Stimulated activated naive CD4-positive, alpha-beta T cell treated with Interleukin-2 at 50 U/mL for 16 hours (primary cell): ENCODE results near the gene DNAAF3.
"Not testable (repeated sequence)": the region's sequence is repeated elsewhere in the genome, so short reads cannot be mapped to it uniquely, and the experiment has no call there.

Experiments
- DNase-seq: peaks from one replicate; lab custom pipeline; 2025; lab: John Stamatoyannopoulos, UW

The DNAAF3 gene

GRCh38 chr19:55166530-55167268 is at the start of gene DNAAF3:
Gene DNAAF3 (minus strand): TSS chr19:55166613. CDS start chr19:55166413, 200 bp downstream.
- DNase-seq: peak; percentile 42

GRCh38 chr19:55213547-55213946 is 47.1 kb upstream of the DNAAF3 start:
- no peak for DNase-seq

- DNase-seq: peak; percentile 27
Measured at GRCh38 chr19:55212447-55212846, 46.0 kb upstream of the DNAAF3 start.

DNA sequence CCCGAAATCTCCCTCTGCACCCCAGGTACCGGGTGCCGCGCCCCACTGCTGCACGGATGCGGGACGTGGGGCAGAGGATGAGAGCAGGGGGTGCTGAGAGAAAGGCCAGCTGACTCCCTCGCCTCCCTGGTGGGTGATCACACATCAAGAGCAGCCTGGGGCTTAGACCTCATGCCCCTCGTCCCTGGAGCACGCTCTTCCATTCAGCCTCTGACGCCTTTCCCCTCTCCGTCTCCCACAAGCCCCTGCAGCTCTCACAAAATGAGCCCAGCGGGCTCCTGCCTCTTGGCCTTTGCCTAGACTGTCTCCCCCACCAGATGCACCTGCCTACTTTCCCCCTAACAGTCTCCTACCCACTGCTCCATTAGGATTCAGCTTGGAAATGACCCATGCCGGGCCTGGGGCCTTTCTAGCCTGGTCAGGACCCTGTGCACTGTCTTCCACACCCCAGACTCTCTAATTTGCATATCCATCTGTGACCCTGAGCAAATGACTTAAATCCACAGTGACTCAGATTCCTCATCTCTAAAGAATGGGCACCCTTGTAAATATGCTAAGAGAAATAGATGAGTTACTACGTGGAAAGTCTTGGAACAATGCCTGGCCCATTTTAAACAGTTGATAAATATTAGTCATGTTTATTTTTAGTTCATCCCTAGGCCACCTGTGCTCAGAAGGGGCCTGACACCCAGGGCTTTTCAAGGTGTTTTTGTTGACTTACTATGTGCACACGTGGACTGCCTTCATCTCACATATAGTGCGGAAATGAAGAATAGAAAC is 43.5 kb upstream of the DNAAF3 start:
- no peak for DNase-seq

- DNase-seq: peak; percentile 5
Measured at GRCh38 chr19:55208880-55209692, 42.7 kb upstream of the DNAAF3 start, which contains the start of gene PTPRH. Gene PTPRH (minus strand): TSS chr19:55209501. CDS start chr19:55209433, 68 bp downstream.

DNA sequence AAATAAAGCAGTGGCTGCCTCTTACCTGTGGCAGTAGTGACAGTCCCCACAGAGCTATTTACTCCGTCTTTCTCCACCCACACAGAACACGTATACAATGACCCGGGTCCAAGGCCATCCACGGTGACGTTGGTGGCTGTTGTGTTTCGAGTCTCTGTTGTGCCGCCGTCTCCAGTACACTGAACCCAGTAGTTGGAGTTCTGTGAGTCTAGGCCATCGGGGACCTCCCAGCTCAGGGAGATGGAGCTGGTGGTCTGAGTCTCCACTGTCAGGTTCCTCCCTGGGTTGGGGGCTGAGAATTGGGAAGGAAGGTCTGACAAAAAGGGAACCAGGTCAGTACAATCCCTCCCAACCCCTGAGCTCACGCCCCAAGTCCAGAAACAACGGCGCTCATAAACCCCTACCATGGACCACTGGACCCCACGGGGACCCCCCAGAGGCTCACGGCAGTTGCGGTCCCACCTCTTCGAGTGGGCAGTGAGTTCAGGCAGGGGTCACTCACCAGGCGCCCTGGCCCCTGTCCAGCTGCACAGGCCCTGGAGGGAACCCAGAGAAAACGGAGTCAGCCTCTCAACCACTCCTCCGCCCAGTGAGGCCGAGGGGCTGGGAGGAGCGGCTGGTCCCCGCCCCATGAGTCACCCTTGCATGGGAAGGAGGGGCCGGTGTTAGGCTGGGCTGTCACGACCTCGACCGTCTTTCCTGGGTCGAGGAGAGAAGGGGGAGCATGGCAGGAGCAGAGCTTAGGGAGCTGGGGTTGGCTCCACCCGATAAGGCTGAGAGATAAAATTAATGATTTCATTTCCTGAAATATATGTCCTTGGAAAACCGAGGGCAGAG is 40.5 kb upstream of the DNAAF3 start:
- DNase-seq: peak; percentile 29

GRCh38 chr19:55202199-55202598 is 35.8 kb upstream of the DNAAF3 start:
- DNase-seq: not testable (repeated sequence)

- DNase-seq: no peak
Measured at GRCh38 chr19:55199620-55200204, 33.3 kb upstream of the DNAAF3 start.

DNA sequence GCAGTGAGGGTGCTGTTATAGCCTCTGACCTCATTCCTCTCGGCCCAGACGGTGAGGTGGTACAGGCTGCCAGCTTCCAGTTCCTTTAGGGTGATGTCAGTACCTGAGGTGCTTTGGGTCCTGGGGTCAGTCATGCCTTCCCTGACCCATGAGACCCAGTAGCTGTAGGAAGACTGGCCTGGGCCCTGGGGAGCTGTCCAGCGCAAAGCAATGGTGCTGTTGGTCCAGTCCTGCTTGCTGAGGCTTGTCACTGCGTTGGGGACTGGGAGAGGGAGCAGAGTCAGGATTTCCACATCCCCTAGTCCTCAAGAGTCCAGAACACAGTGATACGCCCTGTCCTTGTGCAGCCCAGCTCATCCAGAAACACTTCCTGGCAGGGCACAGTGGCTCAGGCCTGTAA is 32.2 kb upstream of the DNAAF3 start:
- DNase-seq: no peak

DNA sequence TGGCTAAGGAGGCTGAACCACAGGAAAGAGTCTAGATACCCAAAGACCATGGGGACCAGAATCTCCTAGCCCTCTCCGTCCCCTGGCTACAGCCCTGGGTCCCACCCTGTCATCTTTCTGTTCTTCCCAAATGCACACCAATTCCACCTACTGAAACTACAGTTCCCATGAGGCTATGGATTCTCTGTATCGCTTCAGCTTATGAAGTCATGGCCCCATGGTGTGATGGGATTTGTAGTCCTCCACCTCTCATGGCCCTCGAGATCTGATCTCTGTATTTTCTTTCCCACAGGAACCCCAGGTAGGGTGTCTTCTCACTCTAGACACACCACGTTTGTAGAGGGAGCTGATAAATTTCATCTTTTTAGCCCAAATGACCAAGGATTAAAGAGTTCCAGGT is 31.1 kb upstream of the DNAAF3 start:
- no peak for DNase-seq

DNA sequence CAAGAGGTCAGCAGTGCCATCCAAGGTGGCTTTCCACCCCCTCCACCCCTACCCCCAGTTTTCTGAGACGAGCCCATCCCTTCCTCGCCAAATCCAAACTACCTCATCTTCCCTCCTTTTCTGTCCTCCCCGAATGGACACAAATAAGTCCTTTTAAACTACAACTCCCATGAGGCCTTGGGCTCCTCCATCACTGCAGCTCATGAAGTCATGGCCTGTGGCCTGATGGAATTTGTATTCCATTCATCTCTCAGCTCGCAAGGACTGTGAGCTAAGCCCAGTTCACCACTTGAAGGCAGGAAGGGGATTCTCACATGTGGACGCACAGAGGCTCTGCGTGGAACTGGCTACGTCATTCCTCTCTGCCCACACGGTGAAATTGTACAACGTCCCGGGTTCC is 30.4 kb upstream of the DNAAF3 start:
- DNase-seq: no peak

DNA sequence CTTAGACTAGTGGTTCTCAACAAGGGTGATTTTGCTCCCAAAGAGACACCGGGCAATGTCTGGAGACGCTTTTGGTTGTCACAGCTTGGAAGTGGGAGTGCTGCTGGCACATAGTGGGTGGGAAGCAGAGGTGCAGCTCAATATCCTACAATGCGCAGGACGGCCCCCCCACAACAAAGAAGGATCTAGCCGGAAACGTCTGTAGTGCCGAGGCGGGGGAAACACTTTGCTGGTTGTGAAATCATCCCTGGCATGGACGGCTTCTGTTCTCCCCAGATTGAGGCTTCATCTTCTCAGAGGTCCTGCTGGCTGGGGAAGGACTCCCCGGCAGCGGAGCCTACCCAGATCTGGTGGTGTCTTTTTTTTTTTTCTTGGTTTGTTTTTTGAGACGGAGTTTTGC is 27.1 kb upstream of the DNAAF3 start:
- DNase-seq: no peak

- no peak for DNase-seq
Measured at GRCh38 chr19:55189403-55189835, 23.0 kb upstream of the DNAAF3 start.

GRCh38 chr19:55188625-55189024 is 22.2 kb upstream of the DNAAF3 start:
- no peak for DNase-seq

DNA sequence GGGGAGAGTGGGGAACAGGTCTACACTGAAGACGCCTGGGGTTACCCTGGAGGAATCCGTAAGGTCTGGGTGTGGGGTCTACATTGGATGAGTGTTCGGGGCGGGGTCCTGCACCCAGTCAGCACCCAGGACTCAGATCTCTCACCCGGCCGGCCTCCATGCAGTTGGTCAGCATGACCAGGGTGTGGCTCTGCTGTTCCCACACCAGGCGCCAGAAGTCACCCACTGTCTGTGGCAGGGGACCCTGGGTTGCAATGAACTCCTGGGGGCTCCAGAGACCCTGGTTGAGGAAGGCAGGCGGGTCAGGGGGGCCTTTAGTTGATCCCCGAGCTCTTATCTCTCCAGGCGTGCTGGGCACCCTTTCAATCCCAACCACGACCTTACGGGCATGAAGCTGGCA is 19.7 kb upstream of the DNAAF3 start:
- DNase-seq: no peak

- no peak for DNase-seq
Measured at GRCh38 chr19:55181740-55182139, 15.3 kb upstream of the DNAAF3 start.

DNA sequence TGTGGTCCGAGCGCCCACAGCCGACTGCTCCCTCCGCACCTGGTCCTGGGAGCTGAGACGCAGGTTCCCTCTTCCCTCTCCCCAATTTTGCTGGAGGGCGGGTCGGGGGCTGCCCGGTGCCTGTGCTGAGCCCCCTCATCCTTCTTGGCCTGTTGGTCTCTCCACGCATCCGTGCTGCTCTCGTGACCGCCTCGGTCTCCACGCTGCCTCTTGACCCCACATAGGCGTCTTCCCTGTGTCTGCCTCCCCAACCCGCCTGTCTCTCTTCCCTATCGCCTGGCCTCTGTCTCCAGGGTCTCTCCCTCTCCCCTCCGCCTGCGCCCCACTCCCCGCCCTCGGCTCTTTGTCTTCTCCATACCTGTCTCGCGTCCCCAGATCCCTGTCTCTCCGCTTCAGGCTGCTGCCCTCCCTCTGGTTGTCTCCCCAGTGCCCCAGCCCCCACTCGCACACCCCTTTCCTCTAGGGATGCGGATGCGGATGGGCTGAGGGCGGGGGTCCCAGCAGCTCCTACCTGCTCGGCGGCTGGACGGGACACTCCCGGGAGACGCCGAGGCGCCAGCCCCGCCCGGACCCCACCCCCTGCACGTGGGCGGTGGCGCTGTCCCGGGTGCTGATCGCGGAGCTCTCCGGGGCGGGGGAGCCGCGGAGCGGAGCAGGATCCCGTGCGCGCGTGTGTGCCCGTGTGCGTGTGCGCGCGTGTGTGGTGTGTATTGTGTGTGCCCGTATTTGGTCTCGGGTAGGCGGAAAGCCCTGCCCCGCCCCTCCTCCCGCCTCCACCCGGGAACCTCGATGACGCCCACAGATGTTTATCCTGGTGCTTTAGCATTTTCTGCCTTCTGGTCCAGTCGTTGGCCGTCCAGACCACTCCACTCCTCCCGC is 13.4 kb upstream of the DNAAF3 start, which contains the start of gene SYT5:
Gene SYT5 (minus strand): TSS at position 684 of the 879 bp plus-strand sequence. CDS start 1,248 bp downstream, outside the sequence.
- peak; percentile 51 for DNase-seq

GRCh38 chr19:55178781-55179599 is 12.6 kb upstream of the DNAAF3 start:
- DNase-seq: peak; percentile 86

- no peak for DNase-seq
Measured at GRCh38 chr19:55176076-55176475, 9.7 kb upstream of the DNAAF3 start.
